ENCODE results near the gene CNNM4.

CNNM4 gene

DNA sequence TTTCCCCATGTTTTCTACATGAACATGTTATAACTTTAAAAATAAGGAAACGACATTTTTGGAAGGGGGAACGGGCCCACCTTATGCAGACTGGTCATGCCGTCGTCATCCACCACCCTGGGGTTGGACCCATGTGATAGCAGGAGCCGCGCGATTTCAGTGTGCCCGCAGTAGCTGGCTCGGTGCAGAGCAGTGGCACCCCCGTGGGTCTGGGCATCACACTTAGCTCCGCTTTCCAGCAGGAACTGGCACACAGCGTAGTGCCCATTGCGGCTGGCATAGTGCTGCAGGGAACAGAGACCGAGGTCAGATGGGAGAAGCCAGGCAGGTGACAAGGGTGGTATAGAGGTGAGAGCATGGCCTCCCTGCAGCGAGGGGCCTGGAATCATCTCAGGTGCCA, 92.6 kb downstream of the CNNM4 start:
- WGBS: 97% methylated on average over 15 of the region's 15 CpGs
- peaks cover 7% of the 10 kb centered on the region; the same call in 1 of the 2 replicates for H3K4me1 ChIP-seq (ENCODE audit: insufficient read depth, low read length)
- no peaks in the 10 kb centered on the region for H3K9me3 ChIP-seq (ENCODE audit: insufficient read depth, low read depth, low read length)
- H3K4me3 ChIP-seq (ENCODE audit: low read length): no peak overlapping the region
- H3K36me3 ChIP-seq (ENCODE audit: insufficient read depth, low read length): peaks cover 39% of the 10 kb centered on the region
- H3K27me3 ChIP-seq (ENCODE audit: insufficient read depth, low read length): no peaks in the 10 kb centered on the region
- H3K27ac ChIP-seq (ENCODE audit: low read depth, low read length): no peak overlapping the region
- H3K9ac ChIP-seq (ENCODE audit: low read depth, low read length): no peak overlapping the region

DNA sequence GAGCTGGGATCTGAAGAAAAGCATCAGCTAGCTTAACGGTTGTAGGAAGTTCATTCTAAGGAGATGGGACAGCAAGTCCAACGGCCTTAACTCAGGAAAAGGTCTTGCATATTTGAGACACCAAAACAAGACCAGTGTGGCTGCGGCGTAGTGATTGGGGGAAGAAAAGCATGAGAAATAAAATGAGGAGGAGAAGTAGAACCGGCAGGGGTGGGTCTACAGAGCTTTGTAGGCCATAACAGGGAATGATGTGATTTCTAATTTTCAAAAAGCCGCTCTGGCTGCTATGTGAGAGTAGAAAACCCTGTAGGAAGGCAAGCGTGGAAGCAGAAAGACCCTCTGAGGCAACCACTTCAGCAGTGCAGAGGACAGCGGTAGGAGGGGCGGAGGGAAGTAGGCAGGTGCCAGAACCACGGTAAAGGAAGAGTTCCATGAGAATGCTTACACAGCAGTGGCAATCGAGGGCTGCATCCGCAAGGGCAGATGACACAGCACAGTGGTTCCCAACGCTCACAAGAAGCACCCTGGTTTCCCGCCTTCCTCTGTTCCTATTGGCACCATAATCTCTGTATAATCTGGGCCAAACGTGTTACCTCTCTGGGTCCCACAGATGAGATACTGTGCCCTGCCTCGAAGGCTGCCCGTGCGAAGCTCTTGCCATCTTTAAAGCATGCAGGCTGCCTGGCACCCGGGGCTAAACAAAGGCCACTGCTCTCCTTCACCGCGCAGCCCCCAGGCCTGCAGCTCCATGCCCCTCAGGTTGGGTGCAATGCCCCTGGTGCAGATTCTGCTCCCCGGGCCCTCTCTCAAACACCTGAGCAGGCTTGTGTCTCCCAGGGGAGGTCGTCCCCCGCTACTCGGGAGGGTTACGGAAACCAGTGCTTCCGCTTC, 96.3 kb downstream of the CNNM4 start:
- Histone ChIP-seq H3K27ac (ENCODE audit: low read depth, low read length) (no peak overlapping the region), H3K4me1 (ENCODE audit: insufficient read depth, low read length) (peaks cover 12% of the 10 kb centered on the region), H3K36me3 (ENCODE audit: insufficient read depth, low read length) (peaks cover 40% of the 10 kb centered on the region), H3K27me3 (ENCODE audit: insufficient read depth, low read length) (no peaks in the 10 kb centered on the region), H3K9me3 (ENCODE audit: insufficient read depth, low read depth, low read length) (no peaks in the 10 kb centered on the region), H3K4me3 (ENCODE audit: low read length) (peak overlapping the region; percentile 71), H3K9ac (ENCODE audit: low read depth, low read length) (peak overlapping the region; percentile 78)
- WGBS: 23% methylated on average over 27 of the region's 27 CpGs

DNA sequence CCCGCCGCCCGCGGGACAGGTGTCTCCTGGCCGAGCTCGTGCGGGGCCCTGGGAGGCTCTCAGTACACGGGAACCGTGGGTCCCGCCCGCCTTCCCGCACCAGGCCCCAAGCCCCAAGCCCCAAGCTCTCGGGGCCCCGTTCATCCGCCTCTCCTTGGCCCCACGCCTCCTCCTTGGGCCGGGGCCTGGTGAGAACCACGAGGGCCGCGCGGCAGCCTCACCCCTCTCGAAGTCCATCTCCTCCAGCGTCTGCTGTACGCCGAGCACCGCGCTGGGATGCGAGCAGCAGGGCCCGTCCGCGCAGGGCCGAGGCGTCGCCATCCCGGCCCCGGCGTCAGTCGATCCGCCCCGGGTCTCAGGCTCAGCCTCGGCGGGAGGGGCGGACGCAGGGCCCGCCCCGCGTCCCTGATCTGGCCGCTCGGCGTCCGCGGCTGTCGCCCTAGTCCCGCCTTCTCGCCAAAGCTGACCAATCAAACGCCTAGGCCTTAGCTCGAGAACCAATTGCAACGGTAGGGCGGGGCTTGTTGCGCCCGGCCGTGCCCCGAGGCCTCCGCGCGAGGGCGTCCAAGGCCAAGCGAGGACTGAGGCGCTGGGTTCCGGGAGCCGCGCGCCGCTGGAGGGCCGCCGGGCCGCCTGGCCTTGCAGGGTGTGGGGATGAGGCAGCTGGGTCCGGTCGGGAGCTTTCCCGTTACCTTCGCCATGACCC, 97.1 kb downstream of the CNNM4 start, which contains the start of gene ANKRD39:
Gene ANKRD39, minus strand, starts transcription at position 350 of the 706 bp plus-strand sequence. Its CDS starts 29 bp downstream, at position 321.
- H3K4me3 ChIP-seq (ENCODE audit: low read length): peak within 1 kb of the TSS; percentile 71
- H3K27ac ChIP-seq (ENCODE audit: low read depth, low read length): peak within 1 kb of the TSS; percentile 36; the same call in 1 of the 2 replicates
- H3K9ac ChIP-seq (ENCODE audit: low read depth, low read length): peak within 1 kb of the TSS; percentile 78
- no peaks in the 10 kb centered on the region for H3K9me3 ChIP-seq (ENCODE audit: insufficient read depth, low read depth, low read length)
- WGBS: under 1% methylated on average over 81 of the region's 81 CpGs
- H3K36me3 ChIP-seq (ENCODE audit: insufficient read depth, low read length): peaks cover 39% of the 10 kb centered on the region
- no peaks in the 10 kb centered on the region for H3K27me3 ChIP-seq (ENCODE audit: insufficient read depth, low read length)
- peaks cover 12% of the 10 kb centered on the region for H3K4me1 ChIP-seq (ENCODE audit: insufficient read depth, low read length)

DNA sequence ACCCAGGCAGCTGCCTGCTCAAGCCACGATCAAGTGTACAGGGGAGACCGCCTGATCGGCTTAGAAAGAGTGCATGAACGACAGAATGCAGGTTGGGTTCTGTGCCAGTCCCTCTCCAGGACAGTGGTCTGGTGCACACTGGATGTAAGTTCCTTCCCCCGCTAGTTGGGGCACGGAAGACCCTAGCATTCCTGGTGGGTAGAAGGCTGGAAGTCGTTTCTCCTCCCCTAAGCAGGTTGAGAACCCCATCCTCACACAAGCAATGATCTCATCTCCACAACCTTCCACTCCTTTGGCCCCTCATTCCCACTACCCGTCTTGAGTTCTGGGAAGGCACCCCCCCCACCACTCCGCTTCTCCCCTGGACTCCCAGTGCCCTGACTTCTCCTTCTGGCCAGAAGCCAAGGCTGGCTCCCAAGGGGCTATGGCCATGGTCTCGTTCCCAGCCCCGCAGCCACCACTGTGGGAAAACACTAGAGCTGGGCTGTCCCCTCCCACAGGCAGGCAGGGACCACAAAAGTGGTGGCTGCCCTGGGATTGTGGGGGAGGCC, 98.5 kb downstream of the CNNM4 start:
- Histone ChIP-seq H3K27me3 (ENCODE audit: insufficient read depth, low read length) (no peaks in the 10 kb centered on the region), H3K4me1 (ENCODE audit: insufficient read depth, low read length) (peaks cover 12% of the 10 kb centered on the region), H3K9ac (ENCODE audit: low read depth, low read length) (peak overlapping the region; percentile 22; the same call in 1 of the 2 replicates), H3K36me3 (ENCODE audit: insufficient read depth, low read length) (peaks cover 43% of the 10 kb centered on the region), H3K27ac (ENCODE audit: low read depth, low read length) (peak overlapping the region; percentile 36; the same call in 1 of the 2 replicates), H3K4me3 (ENCODE audit: low read length) (peak overlapping the region; percentile 71), H3K9me3 (ENCODE audit: insufficient read depth, low read depth, low read length) (no peaks in the 10 kb centered on the region)
- 53% methylated on average over 11 of the region's 11 CpGs for WGBS

- no peak overlapping the region for H3K27ac ChIP-seq (ENCODE audit: low read depth, low read length)
- 88% methylated on average over 4 of the region's 4 CpGs for WGBS
- peaks cover 45% of the 10 kb centered on the region for H3K36me3 ChIP-seq (ENCODE audit: insufficient read depth, low read length)
- H3K27me3 ChIP-seq (ENCODE audit: insufficient read depth, low read length): no peaks in the 10 kb centered on the region
- H3K9ac ChIP-seq (ENCODE audit: low read depth, low read length): no peak overlapping the region
- no peaks in the 10 kb centered on the region for H3K9me3 ChIP-seq (ENCODE audit: insufficient read depth, low read depth, low read length)
- H3K4me3 ChIP-seq (ENCODE audit: low read length): no peak overlapping the region
- peaks cover 12% of the 10 kb centered on the region for H3K4me1 ChIP-seq (ENCODE audit: insufficient read depth, low read length)
Measured at GRCh38 chr2:96859681-96860064, 99.0 kb downstream of the CNNM4 start.

DNA sequence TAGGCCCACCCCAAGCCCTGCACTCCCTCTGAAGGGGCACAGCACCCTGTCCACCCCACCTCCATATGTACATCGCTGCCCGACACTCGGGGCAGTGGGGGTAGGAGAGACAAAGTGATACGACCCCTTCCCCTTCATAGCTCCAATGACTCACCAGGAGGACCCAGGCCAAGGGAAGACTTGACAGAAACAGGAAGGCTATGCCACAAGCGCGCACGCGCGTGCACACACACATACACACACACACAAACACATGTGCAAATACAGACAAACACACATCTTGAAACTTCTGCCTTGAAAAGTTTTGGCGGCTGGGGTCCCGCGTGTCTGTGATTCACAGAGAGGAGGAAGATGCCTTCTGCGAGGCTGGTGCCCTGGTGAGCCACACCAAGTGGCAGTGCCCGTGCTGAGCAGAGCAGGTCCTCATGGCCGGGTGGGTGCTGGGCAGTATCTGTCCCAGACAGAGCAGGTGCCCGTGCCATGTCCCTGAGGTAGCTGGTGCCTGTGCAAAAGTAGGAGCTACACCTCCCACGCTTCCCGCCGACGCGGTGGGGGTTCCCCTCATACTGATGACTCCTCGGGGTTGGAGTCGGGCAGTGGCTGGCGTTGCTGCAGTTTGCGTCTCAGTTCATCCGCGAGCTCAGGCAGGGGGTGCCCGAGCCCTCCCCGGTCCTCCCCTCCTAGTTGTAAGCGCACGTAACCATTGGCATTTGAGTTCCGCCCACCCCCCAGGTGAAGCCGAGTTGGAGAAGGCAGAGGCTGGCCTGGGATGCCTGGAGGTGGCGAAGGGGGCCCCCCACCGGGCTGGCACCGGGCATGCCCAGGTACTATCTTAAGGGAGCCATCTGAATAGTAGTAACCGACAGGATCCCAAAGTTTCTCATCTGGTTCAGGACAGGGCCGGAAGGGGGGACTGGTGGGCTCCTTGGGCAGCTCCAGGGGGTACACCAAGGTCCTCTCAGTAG, 99.6 kb downstream of the CNNM4 start:
- H3K27ac ChIP-seq (ENCODE audit: low read depth, low read length): no peak overlapping the region
- H3K36me3 ChIP-seq (ENCODE audit: insufficient read depth, low read length): peaks cover 52% of the 10 kb centered on the region

DNA sequence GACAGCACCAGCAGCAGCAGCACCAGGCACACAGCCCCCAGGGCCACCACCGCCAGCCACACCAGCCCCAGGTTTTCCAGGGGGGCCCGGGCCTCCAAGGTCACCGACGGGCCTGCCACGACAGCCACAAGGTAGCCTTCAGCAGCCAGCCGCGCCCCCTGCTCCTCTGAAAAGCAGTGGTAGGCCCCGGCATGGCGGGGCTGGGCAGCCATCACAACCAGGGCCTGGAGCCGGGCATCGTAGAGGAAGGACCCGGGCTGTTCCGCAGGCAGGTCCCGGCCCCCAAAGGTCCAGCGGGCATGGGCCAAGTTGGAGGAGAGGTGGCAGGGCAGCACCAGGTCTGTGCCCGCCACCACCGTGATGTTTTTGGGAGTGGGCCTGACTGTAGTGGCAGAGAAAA, 100.4 kb downstream of the CNNM4 start:
- Histone ChIP-seq H3K9me3 (ENCODE audit: insufficient read depth, low read depth, low read length) (no peaks in the 10 kb centered on the region), H3K36me3 (ENCODE audit: insufficient read depth, low read length) (peaks cover 59% of the 10 kb centered on the region), H3K27ac (ENCODE audit: low read depth, low read length) (no peak overlapping the region), H3K4me1 (ENCODE audit: insufficient read depth, low read length) (peaks cover 12% of the 10 kb centered on the region), H3K4me3 (ENCODE audit: low read length) (no peak overlapping the region), H3K9ac (ENCODE audit: low read depth, low read length) (no peak overlapping the region), H3K27me3 (ENCODE audit: insufficient read depth, low read length) (no peaks in the 10 kb centered on the region)
- WGBS: 96% methylated on average over 17 of the region's 17 CpGs

More for the DNA sequence above, 99.6 kb downstream of the CNNM4 start:
- H3K4me3 ChIP-seq (ENCODE audit: low read length): no peak overlapping the region
- no peak overlapping the region for H3K9ac ChIP-seq (ENCODE audit: low read depth, low read length)
- no peaks in the 10 kb centered on the region for H3K27me3 ChIP-seq (ENCODE audit: insufficient read depth, low read length)
- 92% methylated on average over 35 of the region's 38 CpGs for WGBS
- H3K9me3 ChIP-seq (ENCODE audit: insufficient read depth, low read depth, low read length): no peaks in the 10 kb centered on the region
- peaks cover 12% of the 10 kb centered on the region for H3K4me1 ChIP-seq (ENCODE audit: insufficient read depth, low read length)

All from HUES64 (cell line).